Measurements from ENCODE around the gene ATG5.

Gene ATG5

DNA sequence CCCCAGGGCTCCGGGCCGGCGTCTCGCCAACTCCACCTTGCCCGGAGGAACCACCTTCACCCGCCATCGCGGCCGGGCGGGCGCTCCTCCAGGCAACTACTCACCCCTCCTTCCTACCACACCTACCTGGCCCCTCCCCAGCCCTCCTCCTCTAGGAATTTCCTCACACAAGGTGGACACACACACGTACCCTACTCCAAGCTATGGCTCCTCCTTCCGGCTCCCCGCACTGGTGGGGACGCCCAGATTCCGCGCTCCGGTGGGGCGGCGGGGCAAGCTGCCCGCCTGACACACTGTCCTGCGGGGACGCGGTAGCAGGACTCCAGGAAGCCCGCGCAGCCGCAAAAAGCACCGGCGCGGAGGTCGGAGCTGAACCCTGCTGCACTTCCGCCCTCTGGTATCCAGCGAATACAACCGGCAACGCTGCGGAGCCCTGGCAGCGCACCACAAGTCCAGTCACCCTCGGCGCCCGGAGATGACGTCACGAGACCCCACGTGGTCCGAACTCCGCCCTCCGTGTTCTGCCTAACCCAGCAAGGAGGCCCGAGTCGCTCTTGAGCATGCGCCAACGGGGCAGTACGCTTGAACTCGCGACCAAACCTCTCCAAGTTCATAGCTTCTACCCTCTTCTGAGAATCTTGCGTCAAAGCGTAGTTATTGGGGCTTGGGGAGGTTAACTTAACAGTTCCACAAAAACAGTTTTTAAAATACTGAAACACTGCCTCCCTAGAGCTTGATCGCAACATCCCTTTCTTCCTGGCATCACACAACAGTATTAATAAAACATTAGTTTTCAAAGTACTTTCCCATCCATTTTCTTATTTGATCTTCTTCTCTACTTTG lies at the start of gene ATG5:
TSS of gene ATG5 (minus strand) at position 425 of the 843 bp plus-strand sequence. CDS start 9,552 bp downstream, outside the sequence.
- Mint-ChIP-seq H3K4me3 (peak within 1 kb of the TSS; percentile 100), H3K27ac (peak within 1 kb of the TSS; percentile 99), H3K36me3 (ENCODE audit: low read depth) (peaks cover 14% of the 10 kb centered on the region), H3K9me3 (no peaks in the 10 kb centered on the region), H3K27me3 (ENCODE audit: low read depth) (peaks cover 25% of the 10 kb centered on the region), H3K4me1 (ENCODE audit: low read depth) (peaks cover 34% of the 10 kb centered on the region)
- peak; percentile 100 for DNase-seq (ENCODE audit: low spot score)

DNA sequence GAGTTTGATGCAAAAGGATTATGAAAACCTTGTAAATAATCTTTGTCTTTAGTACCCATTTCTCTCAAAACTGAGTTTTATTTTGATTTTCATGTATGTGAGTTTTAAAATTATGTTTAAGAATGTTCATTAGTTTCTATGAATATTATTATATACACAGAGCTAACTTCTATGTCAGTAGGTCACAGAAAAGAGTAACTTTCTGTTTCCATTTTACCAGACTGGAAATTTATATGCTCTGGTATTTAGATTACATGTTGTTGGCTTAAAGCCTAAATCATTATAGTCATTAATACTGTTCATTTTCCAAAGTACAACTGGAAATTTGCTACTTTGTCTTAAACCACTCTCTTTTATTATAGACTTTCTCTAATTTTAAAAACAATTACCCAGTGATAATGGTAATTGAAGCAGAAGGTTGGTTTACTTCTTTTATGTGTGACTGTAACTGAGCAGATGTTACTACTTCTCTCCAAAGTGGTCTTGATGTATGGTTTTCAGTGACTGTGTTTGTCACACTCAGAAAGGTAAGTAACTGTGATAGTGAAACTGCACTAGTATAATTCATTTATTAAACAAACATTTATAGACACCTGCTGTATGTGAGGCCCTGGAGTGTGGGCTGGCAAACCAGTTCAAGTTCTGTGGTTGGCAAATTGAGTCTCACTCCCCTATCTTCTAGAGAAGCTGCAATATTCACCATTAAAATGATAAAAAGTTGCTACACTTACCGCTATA lies 48.1 kb upstream of the ATG5 start:
- no peak overlapping the region for H3K27ac Mint-ChIP-seq

DNA sequence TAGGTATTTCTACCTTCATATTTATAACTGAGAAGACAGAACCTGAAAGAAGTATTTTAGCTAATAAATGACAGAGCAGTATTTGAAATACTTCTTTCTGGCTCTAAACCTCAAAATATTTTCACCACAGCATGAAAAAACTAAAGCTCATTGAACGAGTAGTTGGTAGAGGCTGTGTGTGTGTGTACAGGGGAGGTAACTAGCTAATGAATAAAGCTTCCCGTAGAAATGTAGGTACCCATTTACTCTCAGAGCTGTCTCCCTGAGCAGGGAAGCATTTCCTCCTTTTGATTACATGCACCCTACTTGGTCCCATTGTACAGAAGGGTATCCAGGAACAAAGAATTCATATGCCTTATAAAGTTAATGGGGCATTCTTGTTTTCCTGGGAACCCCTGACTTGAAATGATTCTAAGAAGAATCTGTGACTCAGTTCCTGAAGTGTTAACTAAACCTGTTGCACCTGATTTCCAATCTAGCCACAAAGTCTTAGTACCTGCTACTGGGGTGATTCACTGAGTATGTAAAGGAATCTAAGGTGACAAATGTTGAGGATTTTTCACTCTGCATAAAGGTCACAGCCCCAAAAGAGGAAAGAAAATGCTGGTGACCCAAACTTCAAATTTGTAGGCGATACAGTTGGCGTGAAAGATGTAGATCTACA lies 47.4 kb upstream of the ATG5 start:
- H3K4me3 Mint-ChIP-seq, result peak overlapping the region; percentile 50
- no peaks in the 10 kb centered on the region for H3K36me3 Mint-ChIP-seq (ENCODE audit: low read depth)
- H3K27me3 Mint-ChIP-seq (ENCODE audit: low read depth), result peaks cover 7% of the 10 kb centered on the region
- DNase-seq (ENCODE audit: low spot score), result no peak
- peaks cover 9% of the 10 kb centered on the region for H3K4me1 Mint-ChIP-seq (ENCODE audit: low read depth)
- peak overlapping the region; percentile 66 for H3K27ac Mint-ChIP-seq
- no peaks in the 10 kb centered on the region for H3K9me3 Mint-ChIP-seq

More for the DNA sequence above, 48.1 kb upstream of the ATG5 start:
- no peak for DNase-seq (ENCODE audit: low spot score)
- H3K27me3 Mint-ChIP-seq (ENCODE audit: low read depth), result peaks cover under 1% of the 10 kb centered on the region
- peaks cover 9% of the 10 kb centered on the region for H3K4me1 Mint-ChIP-seq (ENCODE audit: low read depth)
- no peaks in the 10 kb centered on the region for H3K9me3 Mint-ChIP-seq
- no peak overlapping the region for H3K4me3 Mint-ChIP-seq
- no peaks in the 10 kb centered on the region for H3K36me3 Mint-ChIP-seq (ENCODE audit: low read depth)

DNA sequence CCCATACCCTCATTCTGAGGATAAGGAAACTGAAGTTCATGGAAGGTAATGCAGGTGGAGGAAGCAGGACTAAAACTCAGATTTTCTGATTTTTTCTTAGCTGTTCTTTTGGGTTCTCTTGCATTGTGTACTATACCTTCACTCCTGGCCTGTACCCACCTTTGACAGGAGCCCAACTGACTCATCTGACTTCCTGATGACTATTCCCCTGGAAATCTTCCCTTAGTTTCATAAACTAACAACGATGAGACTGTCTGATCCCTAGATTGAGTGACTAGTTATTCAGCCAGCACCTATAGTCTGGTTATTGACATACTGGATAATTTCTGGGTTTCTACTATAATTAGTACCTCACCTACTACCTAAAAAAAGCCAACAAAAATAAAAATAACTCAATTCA lies 45.1 kb upstream of the ATG5 start:
- Mint-ChIP-seq H3K4me3 (no peak overlapping the region), H3K9me3 (no peaks in the 10 kb centered on the region), H3K27ac (no peak overlapping the region), H3K4me1 (ENCODE audit: low read depth) (peaks cover 9% of the 10 kb centered on the region), H3K36me3 (ENCODE audit: low read depth) (no peaks in the 10 kb centered on the region), H3K27me3 (ENCODE audit: low read depth) (peaks cover 9% of the 10 kb centered on the region)
- DNase-seq (ENCODE audit: low spot score), result no peak

DNA sequence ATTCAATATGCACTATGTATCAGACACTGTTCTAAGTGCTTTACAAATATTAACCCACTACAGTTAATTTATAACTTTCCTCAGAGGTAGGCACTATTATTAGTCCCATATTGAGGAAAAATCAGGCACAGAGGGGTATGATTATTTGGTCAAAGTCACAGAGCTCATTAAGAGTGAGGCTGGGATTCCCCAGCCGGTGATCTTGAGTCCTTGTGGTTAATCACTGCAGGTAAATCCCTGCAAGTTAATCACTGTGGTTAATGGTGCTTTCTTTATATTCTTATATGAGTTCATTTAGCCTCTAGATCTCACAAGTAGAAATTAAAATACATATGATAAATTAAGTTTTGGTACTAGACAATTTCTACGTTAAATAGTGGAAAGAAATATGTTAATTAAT lies 44.2 kb upstream of the ATG5 start:
- H3K27ac Mint-ChIP-seq, result no peak overlapping the region
- H3K27me3 Mint-ChIP-seq (ENCODE audit: low read depth), result peaks cover 9% of the 10 kb centered on the region
- H3K36me3 Mint-ChIP-seq (ENCODE audit: low read depth), result no peaks in the 10 kb centered on the region
- DNase-seq (ENCODE audit: low spot score), result no peak
- H3K4me1 Mint-ChIP-seq (ENCODE audit: low read depth), result peaks cover 9% of the 10 kb centered on the region
- no peaks in the 10 kb centered on the region for H3K9me3 Mint-ChIP-seq
- H3K4me3 Mint-ChIP-seq, result no peak overlapping the region

DNA sequence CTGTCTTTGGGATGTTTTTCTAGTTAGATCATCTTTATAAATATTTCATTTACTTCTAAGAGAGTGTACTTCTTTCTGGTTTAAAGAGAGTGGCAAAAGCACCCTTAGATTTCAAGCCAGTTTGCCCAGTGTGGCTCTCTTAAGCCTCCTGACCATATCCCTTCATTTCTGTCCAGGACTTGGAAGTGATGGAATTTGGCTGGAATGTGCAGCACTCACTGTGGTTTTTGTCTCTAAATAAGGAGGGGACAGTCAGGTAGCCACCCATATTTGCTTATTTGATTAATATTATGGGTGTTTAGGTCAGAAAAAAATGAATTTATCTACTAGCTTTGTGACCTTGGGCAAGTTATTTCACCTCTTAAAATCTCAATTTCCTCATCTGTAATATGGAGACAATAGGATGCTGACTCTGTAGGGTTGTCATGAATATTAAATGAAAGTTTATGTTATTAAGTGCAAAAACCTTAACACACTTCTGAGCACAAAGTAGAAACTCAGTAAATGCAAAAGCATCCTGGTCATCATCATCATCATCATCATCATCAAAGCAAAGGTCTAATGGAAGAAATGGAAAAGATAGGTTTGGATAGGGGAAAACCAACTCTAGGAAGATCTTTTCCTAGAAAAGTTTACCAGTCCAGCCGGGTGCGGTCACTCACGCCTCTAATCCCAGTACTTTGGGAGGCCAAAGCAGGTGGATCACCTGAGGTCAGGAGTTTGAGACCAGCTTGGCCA lies 38.0 kb upstream of the ATG5 start:
- no peaks in the 10 kb centered on the region for H3K9me3 Mint-ChIP-seq
- no peaks in the 10 kb centered on the region for H3K36me3 Mint-ChIP-seq (ENCODE audit: low read depth)
- no peak for DNase-seq (ENCODE audit: low spot score)
- H3K27ac Mint-ChIP-seq, result no peak overlapping the region
- H3K4me3 Mint-ChIP-seq, result no peak overlapping the region
- H3K4me1 Mint-ChIP-seq (ENCODE audit: low read depth), result peaks cover 3% of the 10 kb centered on the region
- peaks cover 43% of the 10 kb centered on the region for H3K27me3 Mint-ChIP-seq (ENCODE audit: low read depth)

DNA sequence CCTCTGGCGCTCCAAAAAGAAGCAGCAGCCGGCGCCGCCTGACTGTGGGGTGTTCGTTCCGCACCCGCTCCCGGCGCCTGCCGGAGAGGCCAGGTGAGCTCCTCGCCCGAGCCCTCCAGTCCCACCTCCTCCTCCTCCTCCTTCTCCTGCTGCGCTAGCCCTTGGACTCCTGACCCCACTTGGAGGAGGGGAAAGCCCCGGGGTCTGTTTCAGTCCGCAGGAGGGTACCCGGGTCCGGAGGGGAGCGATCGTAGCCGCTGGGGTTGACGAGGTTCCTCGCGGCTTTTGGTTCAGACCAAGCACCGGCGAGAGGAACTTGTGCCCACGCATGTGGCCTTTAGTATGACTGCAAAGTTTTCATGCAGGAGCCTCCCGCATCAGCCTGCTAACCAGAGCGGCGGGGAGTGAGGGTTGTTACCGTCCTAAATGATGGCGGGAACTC lies 35.5 kb upstream of the ATG5 start:
- peak overlapping the region; percentile 73 for H3K4me3 Mint-ChIP-seq
- no peaks in the 10 kb centered on the region for H3K36me3 Mint-ChIP-seq (ENCODE audit: low read depth)
- H3K4me1 Mint-ChIP-seq (ENCODE audit: low read depth), result peaks cover 3% of the 10 kb centered on the region
- no peak overlapping the region for H3K27ac Mint-ChIP-seq
- peaks cover 49% of the 10 kb centered on the region for H3K27me3 Mint-ChIP-seq (ENCODE audit: low read depth)
- H3K9me3 Mint-ChIP-seq, result no peaks in the 10 kb centered on the region
- peak; percentile 34 for DNase-seq (ENCODE audit: low spot score)

DNA sequence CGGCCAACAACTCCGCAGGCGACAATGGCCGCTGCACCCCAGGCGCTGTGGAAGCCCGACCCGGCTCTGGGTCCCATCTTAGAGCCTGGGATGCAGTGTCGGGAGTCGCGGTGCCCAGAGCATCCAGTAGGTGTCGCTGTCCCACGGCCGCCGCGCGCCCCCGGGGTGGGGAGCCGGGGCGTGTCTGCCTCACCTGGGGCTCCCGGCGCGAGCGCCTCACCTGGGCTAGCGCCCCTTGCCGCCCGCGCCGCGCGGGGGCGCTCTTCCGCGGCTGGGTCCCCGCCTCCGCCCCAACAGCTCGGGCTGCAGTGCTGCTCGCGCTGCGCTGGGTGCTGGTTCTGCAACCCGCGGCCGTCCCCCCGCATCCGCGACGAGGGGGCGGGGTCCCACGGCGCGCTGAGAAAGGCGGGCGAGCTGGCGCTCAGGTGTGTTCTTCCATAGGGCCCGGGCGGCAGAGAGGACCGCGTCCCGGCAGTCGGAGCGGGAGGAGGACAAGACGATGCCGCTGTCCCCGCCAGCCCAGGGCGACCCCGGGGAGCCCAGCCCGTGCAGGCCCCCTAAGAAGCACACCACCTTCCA lies 34.9 kb upstream of the ATG5 start, which contains the start of gene CRYBG1:
TSS of gene CRYBG1 (plus strand) at position 308 of the 579 bp plus-strand sequence. CDS start at position 500, 192 bp downstream.
- peaks cover 3% of the 10 kb centered on the region for H3K4me1 Mint-ChIP-seq (ENCODE audit: low read depth)
- peak; percentile 57 for DNase-seq (ENCODE audit: low spot score)
- H3K27me3 Mint-ChIP-seq (ENCODE audit: low read depth), result peaks cover 52% of the 10 kb centered on the region
- no peaks in the 10 kb centered on the region for H3K36me3 Mint-ChIP-seq (ENCODE audit: low read depth)
- peak within 1 kb of the TSS; percentile 73 for H3K4me3 Mint-ChIP-seq
- H3K9me3 Mint-ChIP-seq, result no peaks in the 10 kb centered on the region
- no peak within 1 kb of the TSS for H3K27ac Mint-ChIP-seq

DNA sequence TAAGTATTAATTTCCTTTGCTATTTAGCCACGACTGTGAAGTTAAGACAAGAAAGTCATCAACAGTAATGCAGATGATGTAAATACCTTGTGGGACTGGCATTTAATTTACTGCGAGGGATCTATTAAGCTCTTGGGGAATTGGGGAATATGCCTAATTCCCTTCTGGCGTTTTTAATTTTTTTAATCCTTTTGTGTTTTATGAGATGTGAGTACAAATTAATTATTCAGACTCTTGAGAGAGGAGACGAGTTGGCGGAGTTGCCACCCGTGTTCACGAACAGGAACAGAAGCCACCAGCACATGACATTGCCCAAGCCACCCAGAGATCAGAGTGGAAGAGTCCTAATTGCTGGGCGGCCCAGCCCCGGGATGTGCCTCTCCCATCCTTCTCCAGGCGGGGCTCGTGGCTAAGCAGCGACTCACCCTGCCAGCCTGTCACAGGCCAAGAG lies 34.4 kb upstream of the ATG5 start:
- H3K27me3 Mint-ChIP-seq (ENCODE audit: low read depth), result peaks cover 54% of the 10 kb centered on the region
- H3K4me1 Mint-ChIP-seq (ENCODE audit: low read depth), result peaks cover 3% of the 10 kb centered on the region
- peak overlapping the region; percentile 66 for H3K4me3 Mint-ChIP-seq
- DNase-seq (ENCODE audit: low spot score), result no peak
- H3K27ac Mint-ChIP-seq, result no peak overlapping the region
- no peaks in the 10 kb centered on the region for H3K36me3 Mint-ChIP-seq (ENCODE audit: low read depth)
- H3K9me3 Mint-ChIP-seq, result no peaks in the 10 kb centered on the region

DNA sequence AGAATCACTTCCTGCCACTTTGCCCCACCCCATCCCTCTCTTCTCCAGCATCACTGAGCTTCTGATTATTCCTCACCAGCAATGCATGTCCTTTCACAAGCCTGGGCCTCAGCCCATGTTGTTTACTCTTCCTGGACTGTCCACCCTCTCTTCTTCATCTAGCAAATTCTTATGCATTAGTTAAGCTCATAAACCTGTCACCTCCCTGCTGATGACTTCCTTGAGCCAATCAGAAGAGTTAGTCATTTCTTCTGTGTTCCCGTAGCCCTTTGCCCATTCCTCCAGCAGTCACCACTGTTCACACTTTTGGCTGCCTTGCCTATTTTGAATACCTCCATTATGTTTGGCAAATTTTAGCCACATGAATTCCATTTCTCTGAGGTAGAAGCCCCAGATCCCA lies 30.8 kb upstream of the ATG5 start:
- no peaks in the 10 kb centered on the region for H3K9me3 Mint-ChIP-seq
- no peak overlapping the region for H3K27ac Mint-ChIP-seq
- H3K27me3 Mint-ChIP-seq (ENCODE audit: low read depth), result peaks cover 54% of the 10 kb centered on the region
- peaks cover 3% of the 10 kb centered on the region for H3K4me1 Mint-ChIP-seq (ENCODE audit: low read depth)
- H3K36me3 Mint-ChIP-seq (ENCODE audit: low read depth), result no peaks in the 10 kb centered on the region
- DNase-seq (ENCODE audit: low spot score), result no peak
- H3K4me3 Mint-ChIP-seq, result no peak overlapping the region

DNA sequence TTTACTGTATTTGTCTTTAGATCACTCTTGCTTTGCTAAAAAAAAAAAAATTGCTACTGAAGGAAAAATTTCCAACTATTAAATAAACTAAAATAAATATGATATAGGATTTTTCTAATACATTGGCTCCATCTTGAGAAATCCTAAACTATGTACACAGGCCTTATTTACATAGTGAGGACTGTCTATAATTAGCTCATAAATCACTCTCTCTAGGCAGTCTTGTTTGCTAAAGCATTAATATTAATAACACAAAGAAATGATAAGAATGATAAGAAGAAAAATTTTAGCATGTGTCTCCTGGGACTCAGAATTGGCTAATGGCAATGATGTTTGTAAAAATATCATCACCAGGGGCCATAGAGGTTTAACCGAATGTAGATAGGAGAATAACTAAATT lies 21.7 kb upstream of the ATG5 start:
- H3K4me1 Mint-ChIP-seq (ENCODE audit: low read depth), result no peaks in the 10 kb centered on the region
- no peak overlapping the region for H3K27ac Mint-ChIP-seq
- no peak for DNase-seq (ENCODE audit: low spot score)
- H3K4me3 Mint-ChIP-seq, result no peak overlapping the region
- H3K36me3 Mint-ChIP-seq (ENCODE audit: low read depth), result no peaks in the 10 kb centered on the region
- H3K27me3 Mint-ChIP-seq (ENCODE audit: low read depth), result peaks cover 28% of the 10 kb centered on the region
- H3K9me3 Mint-ChIP-seq, result no peaks in the 10 kb centered on the region

DNA sequence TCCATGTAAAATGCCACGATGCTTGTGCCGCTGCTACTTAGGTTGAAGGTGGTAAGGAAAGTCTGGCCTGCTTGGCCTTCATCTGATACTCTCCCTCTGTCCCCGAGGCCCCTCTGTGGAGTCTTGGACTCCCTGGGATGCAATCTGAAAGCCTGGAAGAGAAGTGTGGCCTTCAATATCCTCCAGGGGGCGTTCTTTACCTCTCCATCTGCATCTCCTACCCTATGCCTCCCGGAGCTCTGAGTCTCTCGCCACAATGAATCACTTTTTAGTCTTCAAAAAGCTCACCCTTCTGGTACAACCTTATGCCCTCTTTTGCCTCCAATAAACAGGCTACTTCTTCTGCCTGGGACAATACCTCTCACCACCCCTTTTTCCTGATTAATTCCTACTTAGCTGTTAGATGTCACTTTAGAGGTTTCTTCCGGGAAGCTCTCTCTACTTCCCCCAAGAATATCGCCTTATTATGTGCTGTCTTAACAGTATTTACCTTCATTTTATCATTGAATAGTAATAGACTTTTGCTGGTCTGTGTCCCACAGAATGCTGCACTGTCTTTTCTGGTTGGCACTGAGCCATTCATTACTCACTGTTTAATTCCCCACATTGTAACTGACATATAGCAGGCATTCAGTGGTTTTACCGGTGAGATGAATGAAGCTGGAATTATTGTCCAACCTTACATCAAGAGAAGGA lies 13.9 kb upstream of the ATG5 start:
- H3K4me1 Mint-ChIP-seq (ENCODE audit: low read depth), result peaks cover 7% of the 10 kb centered on the region
- H3K27ac Mint-ChIP-seq, result no peak overlapping the region
- H3K27me3 Mint-ChIP-seq (ENCODE audit: low read depth), result peaks cover 21% of the 10 kb centered on the region
- H3K36me3 Mint-ChIP-seq (ENCODE audit: low read depth), result no peaks in the 10 kb centered on the region
- DNase-seq (ENCODE audit: low spot score), result peak; percentile 50
- H3K9me3 Mint-ChIP-seq, result no peaks in the 10 kb centered on the region
- H3K4me3 Mint-ChIP-seq, result peak overlapping the region; percentile 42

Measured in T-helper 2 cell treated with Interferon-gamma antibody and Interleukin-4, amounts not matched to agents 5 μg/mL and 100 μg/mL, for 36 hours (primary cell).